ENCODE data around the gene THRA.

DNA sequence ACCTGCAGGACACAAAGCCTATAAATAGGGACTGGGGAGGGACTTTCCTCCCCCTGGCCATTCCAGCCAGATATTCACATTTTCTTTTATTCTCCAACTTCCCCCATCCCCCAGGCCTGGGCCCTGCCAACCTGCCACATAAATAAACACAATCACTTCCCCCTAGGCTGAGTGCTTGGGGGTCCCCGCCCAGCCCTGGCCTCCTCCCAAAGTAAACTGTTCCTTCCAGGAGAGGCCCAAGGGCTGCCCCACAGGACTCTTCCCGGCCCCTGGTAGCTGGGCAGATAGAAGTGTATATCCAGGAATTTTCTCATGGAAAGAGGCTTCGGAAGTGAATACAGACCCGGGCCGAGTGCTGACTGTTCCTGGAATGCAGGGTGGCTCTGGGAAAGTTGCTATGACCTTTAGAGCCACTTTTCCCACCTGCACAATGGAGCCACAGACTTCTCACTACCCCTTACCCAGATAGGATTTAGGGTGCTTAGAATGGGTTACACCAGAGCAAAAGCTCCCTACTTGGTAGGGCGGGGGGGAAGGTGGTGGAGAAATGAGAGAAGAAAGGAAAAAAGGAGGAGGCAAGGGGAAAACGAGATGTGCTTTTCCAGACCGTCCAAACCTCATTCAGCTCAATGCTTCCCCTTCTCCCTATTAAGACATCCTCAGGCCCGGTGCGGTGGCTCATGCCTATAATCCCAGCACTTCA, 39.0 kb upstream of the THRA start:
- no peak for TF ChIP-seq EZH2 (IDR thresholded peaks at IDR 0.05; ENCODE audit: low read depth)
- TF ChIP-seq, protein P1, sequence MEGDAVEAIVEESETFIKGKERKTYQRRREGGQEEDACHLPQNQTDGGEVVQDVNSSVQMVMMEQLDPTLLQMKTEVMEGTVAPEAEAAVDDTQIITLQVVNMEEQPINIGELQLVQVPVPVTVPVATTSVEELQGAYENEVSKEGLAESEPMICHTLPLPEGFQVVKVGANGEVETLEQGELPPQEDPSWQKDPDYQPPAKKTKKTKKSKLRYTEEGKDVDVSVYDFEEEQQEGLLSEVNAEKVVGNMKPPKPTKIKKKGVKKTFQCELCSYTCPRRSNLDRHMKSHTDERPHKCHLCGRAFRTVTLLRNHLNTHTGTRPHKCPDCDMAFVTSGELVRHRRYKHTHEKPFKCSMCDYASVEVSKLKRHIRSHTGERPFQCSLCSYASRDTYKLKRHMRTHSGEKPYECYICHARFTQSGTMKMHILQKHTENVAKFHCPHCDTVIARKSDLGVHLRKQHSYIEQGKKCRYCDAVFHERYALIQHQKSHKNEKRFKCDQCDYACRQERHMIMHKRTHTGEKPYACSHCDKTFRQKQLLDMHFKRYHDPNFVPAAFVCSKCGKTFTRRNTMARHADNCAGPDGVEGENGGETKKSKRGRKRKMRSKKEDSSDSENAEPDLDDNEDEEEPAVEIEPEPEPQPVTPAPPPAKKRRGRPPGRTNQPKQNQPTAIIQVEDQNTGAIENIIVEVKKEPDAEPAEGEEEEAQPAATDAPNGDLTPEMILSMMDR (conservative IDR thresholded peaks at IDR 0.05): no peak
